ENCODE results near the gene TMEM145. TPM values are rescaled to one million over a fixed set of nuclear protein-coding genes. Genes with fewer than 3 reads are reported as not detected.

The TMEM145 gene
- polyA plus RNA-seq, 1 donor (not counting 4 experiments of a cell fraction or from before 2014, with no cell fraction given): not detected

- H3K9me1 ChIP-seq (ENCODE audit: control insufficient read depth, extremely low read depth, insufficient read depth, low read length): peaks cover 2% of the 10 kb centered on the region
- no peak overlapping the region for H2AFZ ChIP-seq (ENCODE audit: control insufficient read depth, low read length)
- no peaks in the 10 kb centered on the region for H4K20me1 ChIP-seq (ENCODE audit: control insufficient read depth, extremely low read depth, insufficient read depth, low read length)
- DNase-seq (ENCODE audit: low read depth, low spot score) (no peak), FAIRE-seq (no peak)
- H3K4me1 ChIP-seq (ENCODE audit: control insufficient read depth, extremely low read depth, insufficient read depth, low read length): peaks cover 47% of the 10 kb centered on the region
- peaks cover 61% of the 10 kb centered on the region for H3K79me2 ChIP-seq (ENCODE audit: control insufficient read depth, insufficient read depth, low read length)
- dilution Hi-C loops (cut with MboI; ENCODE audit: extremely low pct_ligation_motif_present, low sequenced_read_pairs): no loop called here
- peaks cover 21 to 29% of the 10 kb centered on the region in 2 experiments for H3K36me3 ChIP-seq (ENCODE audit: control insufficient read depth in 2 of 2, extremely low read depth in 1 of 2, insufficient read depth in 2 of 2, low read length in 2 of 2)
- no peaks in the 10 kb centered on the region for H3K9me3 ChIP-seq (ENCODE audit: control insufficient read depth, low read depth, low read length)
- H3K4me2 ChIP-seq (ENCODE audit: control insufficient read depth, extremely low read depth, insufficient read depth, low read depth, low read length): no peak overlapping the region
- no peaks in the 10 kb centered on the region for H3K27me3 ChIP-seq (ENCODE audit: control insufficient read depth, extremely low read depth, insufficient read depth, low read length)
- TF ChIP-seq EZH2 (IDR thresholded peaks at IDR 0.05; ENCODE audit: low read length) (no peak), CTCF (optimal IDR thresholded peaks at IDR 0.05 in 1 of 3, IDR thresholded peaks at IDR 0.05 in 1 of 3, conservative IDR thresholded peaks at IDR 0.05 in 1 of 3; ENCODE audit: extremely low read depth in 1 of 3, insufficient read depth in 2 of 3, low read length in 3 of 3) (no peak)
- H3K9ac ChIP-seq (ENCODE audit: control insufficient read depth, extremely low read depth, insufficient read depth, low read length): no peak overlapping the region
- H3K4me3 ChIP-seq (ENCODE audit: control insufficient read depth in 2 of 3, extremely low read depth in 1 of 3, insufficient read depth in 2 of 3, low read depth in 1 of 3, low read length in 3 of 3): no peak overlapping the region
- H3K27ac ChIP-seq (ENCODE audit: control insufficient read depth, insufficient read depth, low read length): no peak overlapping the region
Measured at GRCh38 chr19:42272989-42273406, 40.1 kb upstream of the TMEM145 start.

- Histone ChIP-seq H3K27ac (ENCODE audit: control insufficient read depth, insufficient read depth, low read length) (no peak overlapping the region), H3K4me3 (ENCODE audit: control insufficient read depth in 2 of 3, extremely low read depth in 1 of 3, insufficient read depth in 2 of 3, low read depth in 1 of 3, low read length in 3 of 3) (no peak overlapping the region), H4K20me1 (ENCODE audit: control insufficient read depth, extremely low read depth, insufficient read depth, low read length) (no peaks in the 10 kb centered on the region), H3K9me1 (ENCODE audit: control insufficient read depth, extremely low read depth, insufficient read depth, low read length) (peaks cover 2% of the 10 kb centered on the region), H3K9ac (ENCODE audit: control insufficient read depth, extremely low read depth, insufficient read depth, low read length) (no peak overlapping the region), H2AFZ (ENCODE audit: control insufficient read depth, low read length) (no peak overlapping the region), H3K4me1 (ENCODE audit: control insufficient read depth, extremely low read depth, insufficient read depth, low read length) (peaks cover 53% of the 10 kb centered on the region), H3K27me3 (ENCODE audit: control insufficient read depth, extremely low read depth, insufficient read depth, low read length) (no peaks in the 10 kb centered on the region), H3K4me2 (ENCODE audit: control insufficient read depth, extremely low read depth, insufficient read depth, low read depth, low read length) (no peak overlapping the region), H3K79me2 (ENCODE audit: control insufficient read depth, insufficient read depth, low read length) (peaks cover 65% of the 10 kb centered on the region), H3K9me3 (ENCODE audit: control insufficient read depth, low read depth, low read length) (no peaks in the 10 kb centered on the region), H3K36me3 (ENCODE audit: control insufficient read depth in 2 of 2, extremely low read depth in 1 of 2, insufficient read depth in 2 of 2, low read length in 2 of 2) (peaks cover 21 to 33% of the 10 kb centered on the region in 2 experiments)
- dilution Hi-C loops (cut with MboI; ENCODE audit: extremely low pct_ligation_motif_present, low sequenced_read_pairs): no loop called here
- TF ChIP-seq CTCF (optimal IDR thresholded peaks at IDR 0.05 in 1 of 3, IDR thresholded peaks at IDR 0.05 in 1 of 3, conservative IDR thresholded peaks at IDR 0.05 in 1 of 3; ENCODE audit: extremely low read depth in 1 of 3, insufficient read depth in 2 of 3, low read length in 3 of 3) (no peak), EZH2 (IDR thresholded peaks at IDR 0.05; ENCODE audit: low read length) (no peak)
- FAIRE-seq: no peak
- no peak for DNase-seq (ENCODE audit: low read depth, low spot score)
Measured at GRCh38 chr19:42273407-42274064, 39.6 kb upstream of the TMEM145 start.

Data from keratinocyte (primary cell).